ENCODE data around the gene FKBP6. TPM values are rescaled to one million over a fixed set of nuclear protein-coding genes. Genes with fewer than 3 reads are reported as not detected.

Gene FKBP6
- total RNA-seq, 1 donor from 2014 or later: not detected

DNA sequence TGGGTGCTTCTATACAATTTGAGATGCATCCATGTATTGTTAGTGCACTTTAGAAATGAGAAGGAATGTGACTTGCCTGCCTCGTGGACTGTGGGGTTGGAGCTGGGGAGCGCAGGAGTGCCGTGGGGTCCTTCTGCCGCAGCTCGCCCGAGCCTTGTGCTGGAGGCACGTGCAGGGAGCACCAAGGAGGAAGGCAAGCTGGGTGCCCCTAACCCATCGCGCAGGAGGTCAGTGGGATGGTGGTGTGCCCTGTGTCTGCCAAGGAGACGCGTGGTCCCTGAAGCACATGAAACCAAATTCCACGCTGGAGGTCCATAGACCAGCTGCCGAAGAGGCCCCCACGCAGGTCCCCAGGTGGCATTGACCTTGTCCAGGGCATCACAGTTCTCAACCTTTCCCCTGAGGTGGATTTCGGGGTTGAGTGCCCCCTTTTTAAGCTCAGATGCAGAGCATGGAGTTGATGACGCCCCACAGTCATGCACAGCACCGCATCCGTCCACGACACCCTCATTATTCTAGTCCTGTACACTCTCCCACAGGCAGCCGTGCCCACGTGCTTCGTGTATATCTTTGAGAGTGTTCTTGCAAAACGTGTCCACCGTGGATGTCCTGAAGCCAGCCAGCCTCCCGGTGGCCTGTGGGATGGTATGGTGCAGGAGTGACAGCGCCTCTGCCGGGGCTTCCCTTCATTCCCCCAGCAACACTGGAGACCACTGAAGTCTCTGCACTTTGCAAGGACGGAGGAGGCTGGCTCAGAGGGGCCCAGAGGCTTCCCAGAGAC is 35.5 kb downstream of the FKBP6 start:
- H3K27ac Mint-ChIP-seq (ENCODE audit: unreplicated experiment): no peak overlapping the region
- H3K27me3 Mint-ChIP-seq (ENCODE audit: low read depth, unreplicated experiment): peaks cover 13% of the 10 kb centered on the region
- no peak for FAIRE-seq
- H3K4me1 Mint-ChIP-seq (ENCODE audit: low read depth, unreplicated experiment): no peaks in the 10 kb centered on the region
- H3K9me3 ChIP-seq (ENCODE audit: insufficient read depth, low read depth, low read length): no peaks in the 10 kb centered on the region
- H2AFZ ChIP-seq (ENCODE audit: low read depth, low read length): no peak overlapping the region
- no peak overlapping the region for H3K4me3 Mint-ChIP-seq (ENCODE audit: unreplicated experiment)
- H3K27me3 ChIP-seq (ENCODE audit: insufficient read depth, low read length): peaks cover 5% of the 10 kb centered on the region
- H3K9ac ChIP-seq (ENCODE audit: low read length): no peak overlapping the region
- no peaks in the 10 kb centered on the region for H3K79me2 ChIP-seq (ENCODE audit: insufficient read depth, low read length)
- H3K36me3 ChIP-seq (ENCODE audit: insufficient read depth, low read length): no peaks in the 10 kb centered on the region
- H3K4me1 ChIP-seq (ENCODE audit: insufficient read depth, low read length): no peaks in the 10 kb centered on the region
- peaks cover 3% of the 10 kb centered on the region for H3K36me3 Mint-ChIP-seq (ENCODE audit: low read depth, unreplicated experiment)
- TF ChIP-seq CTCF (IDR thresholded peaks at IDR 0.05; ENCODE audit: insufficient read depth, low read depth, low read length) (no peak), EZH2 (IDR thresholded peaks at IDR 0.05; ENCODE audit: insufficient read depth, low read length) (no peak)
- H3K27ac ChIP-seq (ENCODE audit: low read depth, low read length): no peak overlapping the region
- peaks cover 8% of the 10 kb centered on the region for H3K9me3 Mint-ChIP-seq (ENCODE audit: unreplicated experiment)
- no peak overlapping the region for H3K4me3 ChIP-seq (ENCODE audit: insufficient read depth, low read depth, low read length)
- DNase-seq (ENCODE audit: low read depth): no peak
- H4K20me1 ChIP-seq (ENCODE audit: insufficient read depth, low read length): no peaks in the 10 kb centered on the region
- no peak overlapping the region for H3K4me2 ChIP-seq (ENCODE audit: low read length)

DNA sequence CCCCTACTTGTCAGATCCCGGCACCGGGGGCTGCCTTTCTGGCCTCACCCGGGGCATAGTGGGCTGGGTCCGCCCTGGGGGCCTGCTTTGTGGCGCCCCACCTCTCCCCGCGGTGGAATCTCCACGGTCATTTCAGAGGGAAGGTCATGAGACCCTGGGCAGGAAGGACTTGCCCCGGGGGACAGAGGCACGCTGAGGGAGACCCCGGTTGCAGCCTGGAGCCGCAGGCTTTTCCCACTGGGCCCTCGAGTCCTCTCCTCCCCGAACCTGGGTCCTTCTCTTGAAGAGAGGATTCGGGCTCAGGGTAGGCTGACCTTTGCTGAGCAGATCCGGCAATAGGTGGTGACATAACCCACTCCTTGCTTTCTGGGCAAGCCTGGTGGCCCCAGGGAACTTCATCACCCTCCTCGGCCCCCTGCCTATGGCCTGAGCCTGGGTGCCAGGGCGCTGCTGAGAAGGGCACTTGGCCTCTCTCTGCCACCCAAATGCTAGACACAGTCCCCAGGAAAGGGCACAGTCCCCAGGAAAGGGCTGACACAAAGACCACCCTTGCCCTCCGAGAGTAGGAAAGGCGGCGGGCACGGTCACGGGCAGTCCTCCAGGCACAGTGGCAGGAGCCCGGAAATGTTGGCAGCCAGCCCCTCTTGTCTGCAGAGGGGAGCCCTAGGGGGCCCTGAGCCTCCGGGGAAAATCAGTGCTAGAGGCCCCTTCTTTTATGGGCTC is 36.2 kb downstream of the FKBP6 start:
- TF ChIP-seq EZH2 (IDR thresholded peaks at IDR 0.05; ENCODE audit: insufficient read depth, low read length): no peak
- TF ChIP-seq CTCF (IDR thresholded peaks at IDR 0.05; ENCODE audit: insufficient read depth, low read depth, low read length): no peak
- Mint-ChIP-seq H3K9me3 (ENCODE audit: unreplicated experiment) (peaks cover 8% of the 10 kb centered on the region), H3K27ac (ENCODE audit: unreplicated experiment) (no peak overlapping the region), H3K36me3 (ENCODE audit: low read depth, unreplicated experiment) (peaks cover 3% of the 10 kb centered on the region), H3K27me3 (ENCODE audit: low read depth, unreplicated experiment) (peaks cover 15% of the 10 kb centered on the region), H3K4me3 (ENCODE audit: unreplicated experiment) (no peak overlapping the region), H3K4me1 (ENCODE audit: low read depth, unreplicated experiment) (no peaks in the 10 kb centered on the region)
- Histone ChIP-seq H2AFZ (ENCODE audit: low read depth, low read length) (no peak overlapping the region), H3K9ac (ENCODE audit: low read length) (no peak overlapping the region), H3K79me2 (ENCODE audit: insufficient read depth, low read length) (no peaks in the 10 kb centered on the region), H3K4me3 (ENCODE audit: insufficient read depth, low read depth, low read length) (no peak overlapping the region), H3K36me3 (ENCODE audit: insufficient read depth, low read length) (no peaks in the 10 kb centered on the region), H3K27me3 (ENCODE audit: insufficient read depth, low read length) (peaks cover 5% of the 10 kb centered on the region), H3K4me2 (ENCODE audit: low read length) (no peak overlapping the region), H3K9me3 (ENCODE audit: insufficient read depth, low read depth, low read length) (no peaks in the 10 kb centered on the region), H3K27ac (ENCODE audit: low read depth, low read length) (no peak overlapping the region), H4K20me1 (ENCODE audit: insufficient read depth, low read length) (no peaks in the 10 kb centered on the region), H3K4me1 (ENCODE audit: insufficient read depth, low read length) (no peaks in the 10 kb centered on the region)
- FAIRE-seq (no peak), DNase-seq (ENCODE audit: low read depth) (no peak)
